Bronchial epithelial cell (primary cell): Measurements from ENCODE around the gene PRF1. TPM values are rescaled to one million over a fixed set of nuclear protein-coding genes. Genes with fewer than 3 reads are reported as not detected.
"Not testable (repeated sequence)": the region's sequence is repeated elsewhere in the genome, so short reads cannot be mapped to it uniquely, and the experiment has no call there.

Source experiments
- DNase-seq: peaks from one replicate; pipeline ENCODE4 v3.0.0-alpha.2; 2010; ENCODE audit warnings: low read depth
- FAIRE-seq: peaks from 2 replicates; lab custom pipeline; 2011; peaks lifted over from hg19 to GRCh38; lab: Jason Lieb, UNC
- H3K27me3 ChIP-seq: 2 replicates; pipeline ENCODE4 v1.5.1; 2011; ENCODE audit warnings: low read length; ENCODE audit not compliant: control insufficient read depth, insufficient read depth
- H3K36me3 ChIP-seq: 2 replicates; pipeline ENCODE4 v1.5.1; 2011; ENCODE audit warnings: low read length; ENCODE audit not compliant: control insufficient read depth, insufficient read depth
- H3K4me3 ChIP-seq: 2 replicates; pipeline ENCODE4 v1.5.1; 2011; ENCODE audit warnings: mild to moderate bottlenecking, low read depth, low read length, control low read depth
- total RNA-seq: library from RNA; depleted of rRNA; stranded (reverse); fragments of >200 nt; gene quantifications from 2 replicates; pipeline ENCODE4 v1.2.1, GENCODE V29; 2014
- TF ChIP-seq, protein P1 (sequence below): IDR thresholded peaks from 2 replicates; pipeline ENCODE4 v1.5.1; 2011; ENCODE audit warnings: mild to moderate bottlenecking, moderate library complexity, low read length, control low read depth, inconsistent platforms; ENCODE audit not compliant: insufficient read depth, severe bottlenecking

PRF1 gene
- total RNA-seq, 1 donor from 2014 or later, result not detected

GRCh38 chr10:70648427-70648826 is 45.9 kb upstream of the PRF1 start:
- H3K36me3 ChIP-seq, result no peaks in the 10 kb centered on the region
- FAIRE-seq (no peak), DNase-seq (no peak)
- TF ChIP-seq, protein P1, sequence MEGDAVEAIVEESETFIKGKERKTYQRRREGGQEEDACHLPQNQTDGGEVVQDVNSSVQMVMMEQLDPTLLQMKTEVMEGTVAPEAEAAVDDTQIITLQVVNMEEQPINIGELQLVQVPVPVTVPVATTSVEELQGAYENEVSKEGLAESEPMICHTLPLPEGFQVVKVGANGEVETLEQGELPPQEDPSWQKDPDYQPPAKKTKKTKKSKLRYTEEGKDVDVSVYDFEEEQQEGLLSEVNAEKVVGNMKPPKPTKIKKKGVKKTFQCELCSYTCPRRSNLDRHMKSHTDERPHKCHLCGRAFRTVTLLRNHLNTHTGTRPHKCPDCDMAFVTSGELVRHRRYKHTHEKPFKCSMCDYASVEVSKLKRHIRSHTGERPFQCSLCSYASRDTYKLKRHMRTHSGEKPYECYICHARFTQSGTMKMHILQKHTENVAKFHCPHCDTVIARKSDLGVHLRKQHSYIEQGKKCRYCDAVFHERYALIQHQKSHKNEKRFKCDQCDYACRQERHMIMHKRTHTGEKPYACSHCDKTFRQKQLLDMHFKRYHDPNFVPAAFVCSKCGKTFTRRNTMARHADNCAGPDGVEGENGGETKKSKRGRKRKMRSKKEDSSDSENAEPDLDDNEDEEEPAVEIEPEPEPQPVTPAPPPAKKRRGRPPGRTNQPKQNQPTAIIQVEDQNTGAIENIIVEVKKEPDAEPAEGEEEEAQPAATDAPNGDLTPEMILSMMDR, result no peak
- H3K27me3 ChIP-seq, result peaks cover 4% of the 10 kb centered on the region
- H3K4me3 ChIP-seq, result no peak overlapping the region

DNA sequence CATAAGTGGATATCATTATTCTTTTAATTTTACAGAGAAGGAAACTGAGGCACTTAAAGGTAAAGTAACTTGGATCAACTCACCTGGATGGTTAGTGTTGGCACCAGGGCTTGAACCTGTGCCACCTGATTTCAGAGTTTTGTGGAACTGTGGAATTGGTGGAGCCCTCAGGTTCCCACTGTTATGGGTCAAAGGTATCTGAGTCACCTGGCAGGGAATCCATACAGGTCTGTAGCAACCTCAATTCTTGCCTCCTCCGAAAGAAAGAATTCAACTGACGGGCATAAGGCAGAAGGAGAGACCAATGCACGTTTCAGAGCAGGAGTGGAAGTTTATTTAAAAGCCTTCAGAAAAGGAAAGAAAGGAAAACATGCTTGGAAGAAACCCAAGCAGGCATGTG is 44.5 kb upstream of the PRF1 start:
- TF ChIP-seq, protein P1, result no peak
- FAIRE-seq (no peak), DNase-seq (no peak)
- Histone ChIP-seq H3K36me3 (no peaks in the 10 kb centered on the region), H3K4me3 (no peak overlapping the region), H3K27me3 (peaks cover 4% of the 10 kb centered on the region)

DNA sequence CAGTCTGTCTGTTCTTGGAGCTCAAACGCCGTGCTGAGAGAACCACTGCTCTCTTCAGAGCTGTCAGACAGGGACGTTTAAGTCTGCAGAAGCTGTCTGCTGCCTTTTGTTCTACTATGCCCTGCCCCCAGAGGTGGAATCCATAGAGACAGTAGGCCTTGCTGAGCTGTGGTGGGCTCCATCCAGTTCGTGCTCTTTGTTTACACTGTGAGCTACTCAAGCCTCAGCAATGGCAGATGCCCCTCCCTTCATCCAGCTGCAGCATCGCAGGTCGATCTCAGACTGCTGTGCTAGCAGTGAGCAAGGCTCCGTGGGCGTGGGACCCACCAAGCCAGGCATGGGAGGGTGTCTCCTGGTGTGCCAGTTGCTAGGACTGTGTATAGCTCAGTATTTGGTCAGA is 42.4 kb upstream of the PRF1 start:
- H3K27me3 ChIP-seq, DNase-seq, FAIRE-seq: not testable (repeated sequence)

GRCh38 chr10:70643272-70643671 is 40.7 kb upstream of the PRF1 start:
- H3K36me3 ChIP-seq, H3K27me3 ChIP-seq, H3K4me3 ChIP-seq, DNase-seq, FAIRE-seq: not testable (repeated sequence)

More for the DNA sequence above, 42.4 kb upstream of the PRF1 start:
- not testable (repeated sequence) for H3K4me3 ChIP-seq, H3K36me3 ChIP-seq

DNA sequence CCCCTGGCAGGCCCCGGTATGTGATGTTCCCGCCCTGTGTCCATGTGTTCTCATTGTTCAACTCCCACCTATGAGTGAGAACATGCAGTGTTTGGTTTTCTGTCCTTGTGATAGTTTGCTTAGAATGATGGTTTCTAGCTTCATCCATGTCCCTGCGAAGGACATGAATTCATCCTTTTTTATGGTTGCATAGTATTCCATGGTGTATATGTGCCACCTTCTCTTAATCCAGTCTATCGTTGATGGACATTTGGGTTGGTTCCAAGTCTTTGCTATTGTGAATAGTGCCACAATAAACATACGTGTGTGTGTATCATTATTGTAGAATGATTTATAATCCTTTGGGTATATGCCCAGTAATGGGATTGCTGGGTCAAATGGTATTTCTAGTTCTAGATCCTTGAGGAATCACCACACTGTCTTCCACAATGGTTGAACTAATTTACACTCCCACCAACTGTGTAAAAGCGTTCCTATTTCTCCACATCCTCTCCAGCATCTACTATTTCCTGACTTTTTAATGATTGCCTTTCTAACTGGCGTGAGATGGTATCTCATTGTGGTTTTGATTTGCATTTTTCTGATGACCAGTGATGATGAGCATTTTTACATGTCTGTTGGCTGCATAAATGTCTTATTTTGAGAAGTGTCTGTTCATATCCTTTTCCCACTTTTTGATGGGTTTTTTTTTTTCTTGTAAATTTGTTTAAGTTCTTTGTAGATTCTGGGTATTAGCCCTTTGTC is 37.3 kb upstream of the PRF1 start:
- not testable (repeated sequence) for H3K27me3 ChIP-seq, H3K36me3 ChIP-seq, DNase-seq, H3K4me3 ChIP-seq, FAIRE-seq

- not testable (repeated sequence) for FAIRE-seq, H3K4me3 ChIP-seq, H3K36me3 ChIP-seq, H3K27me3 ChIP-seq
- DNase-seq, result peak; percentile 65
These were observed 32.0 kb upstream of the PRF1 start for GRCh38 chr10:70634515-70634914.

- DNase-seq (peak; percentile 82), FAIRE-seq (no peak)
- H3K27me3 ChIP-seq, result no peaks in the 10 kb centered on the region
- TF ChIP-seq, protein P1, result no peak
- no peak overlapping the region for H3K4me3 ChIP-seq
- no peaks in the 10 kb centered on the region for H3K36me3 ChIP-seq
These were observed 31.5 kb upstream of the PRF1 start for GRCh38 chr10:70634011-70634410.

DNA sequence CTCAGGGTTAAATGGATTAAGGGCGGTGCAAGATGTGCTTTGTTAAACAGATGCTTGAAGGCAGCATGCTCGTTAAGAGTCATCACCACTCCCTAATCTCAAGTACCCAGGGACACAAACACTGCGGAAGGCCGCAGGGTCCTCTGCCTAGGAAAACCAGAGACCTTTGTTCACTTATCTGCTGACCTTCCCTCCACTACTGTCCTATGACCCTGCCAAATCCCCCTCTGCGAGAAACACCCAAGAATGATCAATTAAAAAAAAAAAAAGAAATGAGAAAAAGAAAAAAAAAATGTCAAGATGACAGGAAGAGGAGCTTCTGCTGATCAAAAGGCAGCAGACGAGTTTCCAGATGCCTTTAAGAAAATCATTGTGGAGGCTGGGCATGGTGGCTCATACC is 29.2 kb upstream of the PRF1 start:
- not testable (repeated sequence) for H3K4me3 ChIP-seq, FAIRE-seq, H3K27me3 ChIP-seq, H3K36me3 ChIP-seq, DNase-seq
